Measurements from ENCODE around the gene PHIP. TPM values are rescaled to one million over a fixed set of nuclear protein-coding genes. Genes with fewer than 3 reads are reported as not detected.

Gene PHIP
- total RNA-seq, 1 experiment from 2014 or later = 29.0 TPM

DNA sequence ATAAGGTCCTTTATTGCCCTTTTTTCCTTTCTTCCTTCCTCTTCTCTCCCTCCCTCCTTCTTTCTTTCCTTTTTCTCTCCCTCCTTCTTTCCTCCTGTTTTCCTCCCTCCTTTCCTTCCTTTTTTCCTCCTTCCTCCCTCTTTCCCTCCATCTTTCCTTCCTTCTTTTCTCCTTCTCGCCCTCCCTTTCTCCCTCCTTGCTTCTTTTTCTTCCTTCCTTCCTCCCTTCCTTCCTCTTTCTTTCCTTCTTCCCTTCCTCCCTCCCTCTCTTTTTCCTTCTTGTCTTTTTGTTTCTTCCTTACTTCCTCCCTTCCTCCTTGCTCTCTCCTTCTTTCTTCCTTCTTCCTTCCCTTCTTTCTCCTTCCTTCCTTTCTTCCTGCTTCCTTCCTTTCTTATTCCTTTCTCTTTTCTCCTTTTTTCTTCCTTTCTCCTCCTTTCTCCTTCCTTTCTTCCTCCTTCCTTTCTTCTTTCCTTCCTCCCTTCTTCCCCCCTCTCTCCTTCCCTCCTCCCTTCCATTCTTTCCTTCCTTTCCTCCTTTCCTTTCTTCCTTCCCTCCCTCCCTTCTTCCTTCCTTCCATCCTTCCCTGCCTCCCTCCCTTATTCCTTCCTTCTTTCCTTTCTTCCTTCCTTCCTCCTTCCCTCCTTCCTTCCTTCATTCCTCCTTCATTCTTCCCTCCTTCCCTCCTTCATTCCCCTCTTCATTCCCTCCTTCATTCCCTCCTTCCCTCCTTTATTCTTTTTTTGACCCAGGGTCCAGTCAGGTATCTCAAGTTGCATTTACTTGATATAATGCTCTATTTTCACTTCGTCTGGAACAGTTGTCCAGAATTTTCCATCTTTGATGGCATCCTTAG, 11.7 kb upstream of the PHIP start:
- ChIA-PET POLR2A (ENCODE audit: unreplicated experiment) (no interaction called here), CTCF (no interaction called here)
- H3K9me3 ChIP-seq (ENCODE audit: insufficient read depth, low read depth) = no peaks in the 10 kb centered on the region
- H3F3A ChIP-seq (ENCODE audit: insufficient read depth, low read depth) = no peaks in the 10 kb centered on the region
- intact Hi-C loops (cut with micrococcal nuclease; ENCODE audit: unreplicated experiment) = no loop called here
- H2AFZ ChIP-seq = no peak overlapping the region
- no peaks in the 10 kb centered on the region for H3K9me2 ChIP-seq (ENCODE audit: insufficient read depth)
- BruUV-seq (replicated peaks) = no TSS peak
- TF ChIP-seq, protein P1, sequence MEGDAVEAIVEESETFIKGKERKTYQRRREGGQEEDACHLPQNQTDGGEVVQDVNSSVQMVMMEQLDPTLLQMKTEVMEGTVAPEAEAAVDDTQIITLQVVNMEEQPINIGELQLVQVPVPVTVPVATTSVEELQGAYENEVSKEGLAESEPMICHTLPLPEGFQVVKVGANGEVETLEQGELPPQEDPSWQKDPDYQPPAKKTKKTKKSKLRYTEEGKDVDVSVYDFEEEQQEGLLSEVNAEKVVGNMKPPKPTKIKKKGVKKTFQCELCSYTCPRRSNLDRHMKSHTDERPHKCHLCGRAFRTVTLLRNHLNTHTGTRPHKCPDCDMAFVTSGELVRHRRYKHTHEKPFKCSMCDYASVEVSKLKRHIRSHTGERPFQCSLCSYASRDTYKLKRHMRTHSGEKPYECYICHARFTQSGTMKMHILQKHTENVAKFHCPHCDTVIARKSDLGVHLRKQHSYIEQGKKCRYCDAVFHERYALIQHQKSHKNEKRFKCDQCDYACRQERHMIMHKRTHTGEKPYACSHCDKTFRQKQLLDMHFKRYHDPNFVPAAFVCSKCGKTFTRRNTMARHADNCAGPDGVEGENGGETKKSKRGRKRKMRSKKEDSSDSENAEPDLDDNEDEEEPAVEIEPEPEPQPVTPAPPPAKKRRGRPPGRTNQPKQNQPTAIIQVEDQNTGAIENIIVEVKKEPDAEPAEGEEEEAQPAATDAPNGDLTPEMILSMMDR (conservative IDR thresholded peaks at IDR 0.05) = no peak
- TF ChIP-seq EZH2 (IDR thresholded peaks at IDR 0.05; ENCODE audit: low read depth) = no peak
- H3K4me3 ChIP-seq = no peak overlapping the region
- H3K27me3 ChIP-seq (ENCODE audit: insufficient read depth, low read depth) = no peaks in the 10 kb centered on the region
- no peaks in the 10 kb centered on the region for H3K79me2 ChIP-seq (ENCODE audit: low read depth)
- H3K36me3 ChIP-seq (ENCODE audit: low read depth) = no peaks in the 10 kb centered on the region
- no peaks in the 10 kb centered on the region for H4K20me1 ChIP-seq (ENCODE audit: insufficient read depth)
- H3K4me2 ChIP-seq = no peak overlapping the region
- DNase-seq = no peak
- H3K4me1 ChIP-seq (replicated peaks; ENCODE audit: insufficient read depth) = no peaks in the 10 kb centered on the region
- H3K27ac ChIP-seq = no peak overlapping the region

- Histone ChIP-seq H3K27me3 (ENCODE audit: insufficient read depth, low read depth) (no peaks in the 10 kb centered on the region), H3K4me2 (no peak overlapping the region), H3K27ac (no peak overlapping the region), H4K20me1 (ENCODE audit: insufficient read depth) (no peaks in the 10 kb centered on the region), H3K4me3 (no peak overlapping the region), H2AFZ (no peak overlapping the region), H3K9me3 (ENCODE audit: insufficient read depth, low read depth) (no peaks in the 10 kb centered on the region), H3K79me2 (ENCODE audit: low read depth) (no peaks in the 10 kb centered on the region), H3K36me3 (ENCODE audit: low read depth) (no peaks in the 10 kb centered on the region), H3F3A (ENCODE audit: insufficient read depth, low read depth) (no peaks in the 10 kb centered on the region), H3K9me2 (ENCODE audit: insufficient read depth) (no peaks in the 10 kb centered on the region), H3K4me1 (replicated peaks; ENCODE audit: insufficient read depth) (0 out of 2 replicates have a peak, but pooled peaks cover 4% of the 10 kb centered on the region)
- POLR2A ChIA-PET (ENCODE audit: unreplicated experiment) = no interaction called here
- TF ChIP-seq, protein P1 (conservative IDR thresholded peaks at IDR 0.05) = no peak
- TF ChIP-seq EZH2 (IDR thresholded peaks at IDR 0.05; ENCODE audit: low read depth) = no peak
- DNase-seq = no peak
- CTCF ChIA-PET = no interaction called here
- BruUV-seq (replicated peaks) = no TSS peak
- intact Hi-C loops (cut with micrococcal nuclease; ENCODE audit: unreplicated experiment) = no loop called here
These were observed 6.6 kb upstream of the PHIP start for GRCh38 chr6:79084693-79085092.

DNA sequence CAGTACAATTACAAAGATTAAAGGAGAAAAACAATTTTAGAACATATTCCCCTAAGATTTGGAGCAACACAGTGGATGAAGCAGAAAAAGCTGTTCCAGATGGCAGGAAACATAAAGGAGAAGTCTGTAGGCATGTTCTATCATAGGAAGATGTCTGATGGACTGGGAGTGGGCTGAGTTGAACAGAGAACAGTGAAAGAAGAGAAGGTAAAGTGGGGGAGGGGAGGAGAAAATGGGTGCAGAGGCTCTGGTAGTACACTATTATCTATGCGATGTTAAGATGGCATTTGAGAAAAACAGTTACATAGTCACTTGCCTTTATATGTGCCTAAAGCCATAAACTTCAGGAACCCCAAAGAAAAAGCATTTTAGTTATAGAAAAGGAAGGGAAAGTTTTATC, 4.2 kb upstream of the PHIP start:
- H3K4me2 ChIP-seq = no peak overlapping the region
- H4K20me1 ChIP-seq (ENCODE audit: insufficient read depth) = no peaks in the 10 kb centered on the region
- ChIA-PET CTCF (no interaction called here), POLR2A (ENCODE audit: unreplicated experiment) (no interaction called here)
- 0 out of 2 replicates have a peak, but pooled peaks cover 4% of the 10 kb centered on the region for H3K4me1 ChIP-seq (replicated peaks; ENCODE audit: insufficient read depth)
- H2AFZ ChIP-seq = no peak overlapping the region
- no peak overlapping the region for H3K4me3 ChIP-seq
- no peak for TF ChIP-seq EZH2 (IDR thresholded peaks at IDR 0.05; ENCODE audit: low read depth)
- TF ChIP-seq, protein P1 (conservative IDR thresholded peaks at IDR 0.05) = no peak
- no peaks in the 10 kb centered on the region for H3K9me3 ChIP-seq (ENCODE audit: insufficient read depth, low read depth)
- no peaks in the 10 kb centered on the region for H3K79me2 ChIP-seq (ENCODE audit: low read depth)
- intact Hi-C loops (cut with micrococcal nuclease; ENCODE audit: unreplicated experiment) = no loop called here
- no peak for DNase-seq
- no peak overlapping the region for H3K27ac ChIP-seq
- H3K9me2 ChIP-seq (ENCODE audit: insufficient read depth) = no peaks in the 10 kb centered on the region
- BruUV-seq (replicated peaks) = no TSS peak
- no peaks in the 10 kb centered on the region for H3K27me3 ChIP-seq (ENCODE audit: insufficient read depth, low read depth)
- no peaks in the 10 kb centered on the region for H3K36me3 ChIP-seq (ENCODE audit: low read depth)
- no peaks in the 10 kb centered on the region for H3F3A ChIP-seq (ENCODE audit: insufficient read depth, low read depth)

Data from PC-9 (cell line).